HG02840 (cell line): ENCODE measurements around the gene TTC29.
"Not testable (repeated sequence)": the region's sequence is repeated elsewhere in the genome, so short reads cannot be mapped to it uniquely, and the experiment has no call there.

Source experiments
- ATAC-seq: cut with Tn5 transposase; IDR thresholded peaks from one replicate; pipeline ENCODE4 v1.9.1; 2021; ENCODE audit warnings: mild to moderate bottlenecking, moderate library complexity, moderate number of reproducible peaks; ENCODE audit not compliant: unreplicated experiment, low FRiP score

TTC29 gene

DNA sequence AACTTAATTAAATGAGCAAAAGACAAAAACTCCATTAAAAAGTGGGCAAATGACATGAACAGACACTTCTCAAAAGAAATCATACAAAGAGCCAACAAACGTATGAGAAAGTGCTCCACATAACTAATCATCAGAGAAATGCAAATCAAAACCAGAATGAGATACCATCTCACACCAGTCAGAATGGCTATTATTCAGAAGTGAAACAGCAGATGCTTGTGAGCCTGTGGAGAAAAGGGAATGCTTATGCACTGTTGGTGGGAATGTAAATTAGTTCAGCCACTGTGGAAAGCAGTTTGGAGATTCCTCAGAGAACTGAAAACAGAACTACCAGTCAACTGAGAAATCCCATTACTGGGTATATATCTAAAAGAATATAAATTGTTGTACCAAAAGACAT is 222.1 kb downstream of the TTC29 start:
- not testable (repeated sequence) for ATAC-seq

DNA sequence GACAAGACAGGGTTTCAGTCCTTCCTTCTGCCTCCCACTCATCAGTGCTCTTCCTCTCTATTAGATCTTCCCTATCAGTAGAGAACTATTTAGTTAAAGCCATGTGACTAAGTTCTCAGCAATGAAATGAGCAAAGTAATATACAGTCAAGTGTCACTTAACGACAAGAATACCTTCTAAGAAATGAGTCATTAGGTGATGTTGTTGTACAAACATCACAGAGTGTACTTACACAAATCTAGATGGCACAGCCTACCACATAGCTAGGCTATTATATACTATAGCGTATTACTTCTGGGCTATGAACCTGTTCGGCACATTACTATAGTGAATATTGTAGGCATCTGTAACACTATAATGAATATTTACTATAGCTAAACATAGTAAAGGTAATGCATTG is 235.7 kb downstream of the TTC29 start:
- no peak for ATAC-seq

DNA sequence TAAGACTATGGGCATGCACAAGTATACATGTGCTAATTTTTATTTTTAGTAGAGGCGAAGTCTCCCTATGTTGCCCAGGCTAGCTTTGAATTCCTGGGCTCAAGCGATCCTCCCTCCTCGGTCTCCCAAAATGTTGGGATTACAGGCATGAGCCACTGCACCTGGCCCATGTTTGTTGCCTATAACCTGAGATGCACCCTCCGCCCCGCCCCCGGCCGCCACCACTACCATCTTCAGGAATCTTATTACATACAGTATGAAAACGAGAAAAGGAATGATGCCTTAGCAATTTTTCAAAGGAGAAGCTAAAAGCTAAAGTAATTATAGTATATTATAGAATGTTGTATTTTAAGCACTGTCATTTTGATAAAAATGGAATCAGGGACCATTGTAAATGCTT is 245.8 kb downstream of the TTC29 start:
- ATAC-seq = no peak

DNA sequence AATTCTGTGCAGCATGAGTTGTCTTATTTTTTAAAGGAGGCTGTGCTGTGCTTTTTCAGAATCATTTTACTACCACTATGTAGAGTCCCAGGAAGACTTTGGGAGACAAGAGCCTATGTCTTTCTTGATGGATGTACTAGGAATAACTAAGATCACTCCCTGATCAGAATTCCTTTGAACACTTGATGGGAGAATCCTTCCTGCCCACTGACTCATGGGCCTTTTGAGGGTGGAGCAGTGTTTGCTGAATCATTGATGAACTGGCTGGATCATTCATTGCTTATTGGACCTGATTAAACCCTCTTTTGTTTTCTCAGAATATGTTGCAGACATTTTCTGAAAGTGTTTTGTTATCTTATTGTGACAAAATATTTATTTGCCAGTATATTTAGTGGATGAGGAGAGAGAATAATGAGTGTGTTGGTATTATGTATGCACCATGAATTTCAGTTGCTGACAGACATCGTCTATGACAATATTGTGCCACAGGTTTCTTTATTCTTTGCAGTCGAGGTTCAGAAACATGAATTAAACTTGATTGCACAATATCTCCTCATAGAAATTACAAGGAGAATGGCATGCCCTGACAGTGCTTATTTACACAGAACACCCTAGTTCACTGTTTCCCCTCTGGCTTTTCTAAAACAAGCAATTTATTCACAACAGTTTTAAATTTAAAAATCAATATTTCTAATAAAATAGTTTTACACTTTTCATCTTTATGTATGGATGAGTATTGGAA is 270.7 kb downstream of the TTC29 start:
- ATAC-seq = no peak

DNA sequence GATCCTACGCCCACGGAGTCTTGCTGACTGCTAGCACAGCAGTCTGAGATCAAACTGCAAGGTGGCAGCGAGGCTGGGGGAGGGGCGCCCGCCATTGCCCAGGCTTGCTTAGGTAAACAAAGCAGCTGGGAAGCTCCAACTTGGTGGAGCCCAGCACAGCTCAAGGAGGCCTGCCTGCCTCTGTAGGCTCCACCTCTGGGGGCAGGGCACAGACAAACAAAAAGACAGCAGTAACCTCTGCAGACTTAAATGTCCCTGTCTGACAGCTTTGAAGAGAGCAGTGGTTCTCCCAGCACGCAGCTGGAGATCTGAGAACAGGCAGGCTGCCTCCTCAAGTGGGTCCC is 281.7 kb downstream of the TTC29 start:
- not testable (repeated sequence) for ATAC-seq

DNA sequence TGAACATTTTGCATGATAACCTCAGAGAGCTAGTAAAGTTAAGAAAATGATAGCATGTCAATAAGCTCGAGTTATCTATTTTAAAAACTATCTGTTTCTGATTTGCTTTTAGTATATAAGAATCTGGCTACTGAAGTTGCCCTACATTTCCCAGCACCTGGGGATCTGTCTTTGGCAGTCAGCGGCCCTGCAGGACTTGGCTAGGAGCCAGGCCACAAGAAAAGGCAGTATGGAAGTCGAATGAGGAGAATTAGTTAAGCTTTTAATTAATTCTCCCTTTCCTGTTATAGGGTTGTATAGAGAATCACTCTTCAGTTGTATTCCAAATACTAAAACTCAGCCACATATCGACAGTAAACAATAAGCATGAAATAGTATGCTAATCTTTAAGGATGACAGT is 284.3 kb downstream of the TTC29 start:
- no peak for ATAC-seq
